CD4-positive, alpha-beta T cell (primary cell): Measurements from ENCODE around the gene NPVF. TPM values are rescaled to one million over a fixed set of nuclear protein-coding genes. Genes with fewer than 3 reads are reported as not detected.

Experiments used
- ATAC-seq: fragments of 200-7000 bp; cut with Tn5 transposase; one replicate; pipeline ENCODE4 v1.10.0; 2022; ENCODE audit warnings: mild to moderate bottlenecking; ENCODE audit not compliant: poor library complexity
- CTCF ChIA-PET: fragments of 350-600 bp; sonication (Branson Sonifier 250); formaldehyde crosslinking; loops from one replicate; lab custom pipeline; 2021; ENCODE audit warnings: antibody characterized with exemption, inconsistent platforms; lab: Charles Lee
- POLR2A ChIA-PET: fragments of 350-600 bp; sonication (Branson Sonifier 250); formaldehyde crosslinking; loops from one replicate; lab custom pipeline; 2021; ENCODE audit warnings: antibody characterized with exemption, inconsistent platforms; lab: Charles Lee
- DNase-seq, 14 experiments: peaks; one replicate each; pipeline ENCODE4 v3.0.0-alpha.2; 2013 to 2020; ENCODE audit warnings: mixed read lengths in 2 of 14
- H3K27ac ChIP-seq, 2 donors: one replicate each; pipeline versions ENCODE4 v1.5.1 to v1.7.0; 2013; ENCODE audit warnings: low read length in 2 of 2, low read depth in 1 of 2, mild to moderate bottlenecking in 1 of 2
- H3K27me3 ChIP-seq, 2 experiments: 1 replicate in 1 of 2; 2 replicates in 1 of 2; pipeline versions ENCODE4 v1.6.1 to v1.7.0; 2013; ENCODE audit warnings: low read length in 2 of 2, control low read depth in 1 of 2, mild to moderate bottlenecking in 1 of 2, moderate library complexity in 1 of 2; ENCODE audit not compliant: insufficient read depth in 2 of 2, control insufficient read depth in 1 of 2
- H3K36me3 ChIP-seq: one replicate; pipeline ENCODE4 v1.6.1; 2013; ENCODE audit warnings: low read length, control low read depth; ENCODE audit not compliant: insufficient read depth
- H3K4me1 ChIP-seq: one replicate; pipeline ENCODE4 v1.6.1; 2013; ENCODE audit warnings: low read length, control low read depth; ENCODE audit not compliant: insufficient read depth
- H3K4me3 ChIP-seq: one replicate; pipeline ENCODE4 v1.5.1; 2013; ENCODE audit warnings: mild to moderate bottlenecking, low read length, moderate library complexity
- H3K9me3 ChIP-seq, 2 experiments: 1 replicate in 1 of 2; 2 replicates in 1 of 2; pipeline versions ENCODE4 v1.6.1 to v1.7.0; 2013; ENCODE audit warnings: low read length in 2 of 2, mild to moderate bottlenecking in 2 of 2, control low read depth in 1 of 2, moderate library complexity in 1 of 2; ENCODE audit not compliant: control insufficient read depth in 1 of 2, insufficient read depth in 1 of 2
- H3K27ac Mint-ChIP-seq: one replicate; pipeline ENCODE4 v1.8.0; 2020; ENCODE audit warnings: mixed read lengths
- H3K27me3 Mint-ChIP-seq: one replicate; pipeline ENCODE4 v1.8.0; 2021; ENCODE audit warnings: mixed read lengths
- H3K36me3 Mint-ChIP-seq: one replicate; pipeline ENCODE4 v1.8.0; 2021; ENCODE audit warnings: low read depth, mixed read lengths
- H3K4me1 Mint-ChIP-seq: one replicate; pipeline ENCODE4 v1.8.0; 2021; ENCODE audit warnings: low read depth, mixed read lengths
- H3K4me3 Mint-ChIP-seq: one replicate; pipeline ENCODE4 v1.8.0; 2020; ENCODE audit warnings: mild to moderate bottlenecking, mixed read lengths
- H3K9me3 Mint-ChIP-seq: one replicate; pipeline ENCODE4 v1.8.0; 2020; ENCODE audit warnings: mixed read lengths
- CTCF ChIP-seq: fragments of 200-600 bp; IDR thresholded peaks from one replicate; pipeline ENCODE4 v1.8.0; 2022; ENCODE audit warnings: antibody characterized with exemption, mild to moderate bottlenecking
- intact Hi-C, 2 experiments: fragments of 100-400 bp; cut with DNase I in 1 of 2; cut with micrococcal nuclease in 1 of 2; formaldehyde crosslinking; loops; one replicate each; pipeline versions ENCODE4 v1.15.1 to v1.9.0; 2023 to 2025; cut with DNase I, micrococcal nuclease
- total RNA-seq, 174 experiments: library from RNA in 2 of 174; stranded (reverse) in 2 of 174; gene quantifications; one replicate each; pipeline ENCODE4 v1.2.3 and lab custom pipeline; 2021 to 2026

The NPVF gene
- total RNA-seq, 2 experiments from 2014 or later, result not detected

GRCh38 chr7:25187932-25188331, 40.4 kb downstream of the NPVF start:
- Mint-ChIP-seq H3K27ac (no peak overlapping the region), H3K36me3 (no peaks in the 10 kb centered on the region), H3K4me1 (no peaks in the 10 kb centered on the region), H3K4me3 (no peak overlapping the region), H3K27me3 (peaks cover 21% of the 10 kb centered on the region), H3K9me3 (no peaks in the 10 kb centered on the region)
- intact Hi-C loops, result no loop called here
- CTCF ChIA-PET, result no interaction called here
- POLR2A ChIA-PET, result no interaction called here
- Histone ChIP-seq H3K4me1 (no peaks in the 10 kb centered on the region), H3K4me3 (no peak overlapping the region), H3K9me3 (no peaks in the 10 kb centered on the region), H3K27me3 (peaks cover 3 to 4% of the 10 kb centered on the region in 2 experiments), H3K27ac (no peak overlapping the region), H3K36me3 (no peaks in the 10 kb centered on the region)
- DNase-seq (no peak), ATAC-seq (no peak)
- no peak for TF ChIP-seq CTCF

- Mint-ChIP-seq H3K36me3 (no peaks in the 10 kb centered on the region), H3K9me3 (no peaks in the 10 kb centered on the region), H3K27me3 (peaks cover 17% of the 10 kb centered on the region), H3K4me3 (no peak overlapping the region), H3K27ac (no peak overlapping the region), H3K4me1 (no peaks in the 10 kb centered on the region)
- ChIA-PET CTCF (interaction anchor here (0.6 kb wide), 1 partner anchor 1850 kb away, joined by 3 read pairs; no protein-coding TSS in a partner anchor), POLR2A (no interaction called here)
- no peak for TF ChIP-seq CTCF
- DNase-seq, result no peak
- Histone ChIP-seq H3K27me3 (peaks cover 0 to 3% of the 10 kb centered on the region in 2 experiments), H3K4me3 (no peak overlapping the region), H3K27ac (no peak overlapping the region), H3K4me1 (no peaks in the 10 kb centered on the region), H3K36me3 (no peaks in the 10 kb centered on the region), H3K9me3 (no peaks in the 10 kb centered on the region)
- no peak for ATAC-seq
- intact Hi-C loops, result no loop called here
Measured at GRCh38 chr7:25186436-25186835, 41.9 kb downstream of the NPVF start.

DNA sequence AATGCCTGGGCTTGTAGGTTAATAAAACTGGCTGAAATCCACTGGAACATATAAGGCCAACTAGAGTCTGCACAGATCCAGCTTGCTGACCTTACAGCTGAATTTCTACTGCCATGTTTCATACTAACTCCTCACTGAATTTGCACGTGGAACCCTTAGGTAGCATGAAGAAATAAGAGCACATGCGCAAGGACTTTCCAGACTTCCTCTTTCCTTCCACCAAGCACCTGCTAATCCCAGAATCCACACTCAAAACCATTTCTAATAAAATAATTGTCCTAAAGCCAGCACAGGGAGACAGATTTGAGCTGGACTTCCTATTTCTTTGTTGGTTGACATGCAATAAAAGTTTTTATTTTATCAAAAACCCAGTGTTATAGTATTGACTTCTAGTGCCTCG, 46.8 kb downstream of the NPVF start:
- no peaks in the 10 kb centered on the region for H3K27me3 ChIP-seq
- Mint-ChIP-seq H3K4me1 (peaks cover 24% of the 10 kb centered on the region), H3K27me3 (peaks cover 4% of the 10 kb centered on the region), H3K4me3 (peak overlapping the region; percentile 92), H3K36me3 (peaks cover 3% of the 10 kb centered on the region), H3K27ac (peak overlapping the region; percentile 80), H3K9me3 (no peaks in the 10 kb centered on the region)
- no peak overlapping the region for H3K27ac ChIP-seq
- ChIA-PET CTCF (no interaction called here), POLR2A (no interaction called here)
- no peaks in the 10 kb centered on the region for H3K9me3 ChIP-seq
- no peak overlapping the region for H3K4me3 ChIP-seq
- peak in 2 of 14 experiments; percentile 4 to 15 for DNase-seq
- ATAC-seq, result no peak
- peaks cover 18% of the 10 kb centered on the region for H3K4me1 ChIP-seq
- no peaks in the 10 kb centered on the region for H3K36me3 ChIP-seq
- intact Hi-C loops, result loop anchor here in 1 of 2 experiments (2.0 to 5.0 kb wide), 2 partner anchors 57 to 1584 kb away; partner anchors contain the start of genes CCDC126 and CYCS
- no peak for TF ChIP-seq CTCF
